ENCODE results near the gene SIX6.

Gene SIX6

GRCh38 chr14:60515511-60516289 is 6.8 kb downstream of the SIX6 start:
- no peak for DNase-seq
- H3K4me3 ChIP-seq (ENCODE audit: low read depth, low read length), result no peak overlapping the region
- H3K36me3 ChIP-seq, result no peaks in the 10 kb centered on the region
- no peaks in the 10 kb centered on the region for H3K4me1 ChIP-seq
- peaks cover 60% of the 10 kb centered on the region for H3K27me3 ChIP-seq
- H3K9me3 ChIP-seq, result no peaks in the 10 kb centered on the region
- no peak for TF ChIP-seq CTCF (IDR thresholded peaks at IDR 0.05; ENCODE audit: low read depth, low read length)

GRCh38 chr14:60532442-60532841 is 23.5 kb downstream of the SIX6 start:
- no peaks in the 10 kb centered on the region for H3K9me3 ChIP-seq
- DNase-seq, result no peak
- no peaks in the 10 kb centered on the region for H3K4me1 ChIP-seq
- no peaks in the 10 kb centered on the region for H3K36me3 ChIP-seq
- no peak for TF ChIP-seq CTCF (IDR thresholded peaks at IDR 0.05; ENCODE audit: low read depth, low read length)
- H3K4me3 ChIP-seq (ENCODE audit: low read depth, low read length), result no peak overlapping the region
- H3K27me3 ChIP-seq, result peaks cover 9% of the 10 kb centered on the region; the same call in 1 of the 2 replicates

- DNase-seq, result no peak
- H3K4me3 ChIP-seq (ENCODE audit: low read depth, low read length), result no peak overlapping the region
- no peak for TF ChIP-seq CTCF (IDR thresholded peaks at IDR 0.05; ENCODE audit: low read depth, low read length)
- H3K27me3 ChIP-seq, result peaks cover 9% of the 10 kb centered on the region; the same call in 1 of the 2 replicates
- no peaks in the 10 kb centered on the region for H3K4me1 ChIP-seq
- H3K36me3 ChIP-seq, result no peaks in the 10 kb centered on the region
- H3K9me3 ChIP-seq, result no peaks in the 10 kb centered on the region
These were observed 28.7 kb downstream of the SIX6 start for GRCh38 chr14:60537663-60538062.

GRCh38 chr14:60544659-60545058 is 35.7 kb downstream of the SIX6 start:
- Histone ChIP-seq H3K4me1 (no peaks in the 10 kb centered on the region), H3K4me3 (ENCODE audit: low read depth, low read length) (no peak overlapping the region), H3K9me3 (no peaks in the 10 kb centered on the region), H3K27me3 (no peaks in the 10 kb centered on the region), H3K36me3 (no peaks in the 10 kb centered on the region)
- no peak for DNase-seq
- no peak for TF ChIP-seq CTCF (IDR thresholded peaks at IDR 0.05; ENCODE audit: low read depth, low read length)

- TF ChIP-seq CTCF (IDR thresholded peaks at IDR 0.05; ENCODE audit: low read depth, low read length), result no peak
- no peaks in the 10 kb centered on the region for H3K36me3 ChIP-seq
- H3K4me3 ChIP-seq (ENCODE audit: low read depth, low read length), result no peak overlapping the region
- no peaks in the 10 kb centered on the region for H3K4me1 ChIP-seq
- H3K27me3 ChIP-seq, result 0 out of 2 replicates have a peak, but pooled peaks cover 5% of the 10 kb centered on the region
- no peaks in the 10 kb centered on the region for H3K9me3 ChIP-seq
- no peak for DNase-seq
These were observed 44.9 kb downstream of the SIX6 start for GRCh38 chr14:60553808-60554207.
